Endothelial cell of umbilical vein (primary cell): ENCODE data around the gene GRK5. TPM values are rescaled to one million over a fixed set of nuclear protein-coding genes. Genes with fewer than 3 reads are reported as not detected.

ENCODE experiments used
- BruUV-seq: library from RNA; stranded (reverse); fragments of 400-500 nt; replicated peaks from 2 replicates; lab custom pipeline; 2021; lab: Mats Ljungman, UMichigan
- CTCF ChIA-PET: fragments of 300-600, 350-600 bp; sonication (Branson Sonifier 250); formaldehyde crosslinking; loops from one replicate; lab custom pipeline; 2021; ENCODE audit warnings: antibody characterized with exemption, inconsistent platforms; lab: Charles Lee
- POLR2A ChIA-PET: fragments of 300-600, 350-600 bp; sonication (Branson Sonifier 250); formaldehyde crosslinking; loops from one replicate; lab custom pipeline; 2021; ENCODE audit warnings: antibody characterized with exemption, inconsistent platforms; lab: Charles Lee
- DNase-seq: peaks from one replicate; pipeline ENCODE4 v3.0.0-alpha.2; 2011; ENCODE audit warnings: low read depth, low spot score
- FAIRE-seq: peaks from 2 replicates; lab custom pipeline; 2011; peaks lifted over from hg19 to GRCh38; lab: Jason Lieb, UNC
- H2AFZ ChIP-seq: 2 replicates; pipeline ENCODE4 v1.6.0; 2012; ENCODE audit warnings: low read depth, low read length, control low read depth, inconsistent platforms
- H3K27ac ChIP-seq: 2 replicates; pipeline ENCODE4 v1.5.1; 2011; ENCODE audit warnings: low read depth, mild to moderate bottlenecking, control low read depth, low read length, moderate library complexity; ENCODE audit not compliant: insufficient read depth
- H3K27me3 ChIP-seq, 2 experiments: 2 replicates each; pipeline versions ENCODE4 v1.6.0 to v1.6.1; 2011; ENCODE audit warnings: low read length in 2 of 2, mixed read lengths in 1 of 2; ENCODE audit not compliant: control insufficient read depth in 2 of 2, insufficient read depth in 2 of 2
- H3K36me3 ChIP-seq, 2 experiments: 2 replicates in 1 of 2; 3 replicates in 1 of 2; pipeline ENCODE4 v1.5.1; 2011; ENCODE audit warnings: low read length in 2 of 2, mild to moderate bottlenecking in 1 of 2, moderate library complexity in 1 of 2; ENCODE audit not compliant: control insufficient read depth in 2 of 2, insufficient read depth in 2 of 2; ENCODE audit errors: extremely low read depth in 1 of 2
- H3K4me1 ChIP-seq: 3 replicates; pipeline ENCODE4 v1.5.1; 2011; ENCODE audit warnings: mild to moderate bottlenecking, low read length; ENCODE audit not compliant: control insufficient read depth, insufficient read depth; ENCODE audit errors: extremely low read depth
- H3K4me2 ChIP-seq: 2 replicates; pipeline ENCODE4 v1.6.1; 2011; ENCODE audit warnings: low read length, control low read depth, mixed read lengths; ENCODE audit not compliant: insufficient read depth
- H3K4me3 ChIP-seq, 3 experiments: fragments of 200-600 bp in 1 of 3; sonication (generic), shearing (Covaris generic) in 1 of 3; replicated peaks in 1 of 3; 2 replicates each; pipeline ENCODE4 v1.5.1; 2011 to 2016; ENCODE audit warnings: control low read depth in 3 of 3, low read length in 3 of 3, mild to moderate bottlenecking in 2 of 3, inconsistent platforms in 1 of 3, low read depth in 1 of 3, moderate library complexity in 1 of 3; ENCODE audit not compliant: insufficient read depth in 1 of 3
- H3K79me2 ChIP-seq: 2 replicates; pipeline ENCODE4 v1.6.0; 2012; ENCODE audit warnings: low read length, inconsistent platforms; ENCODE audit not compliant: control insufficient read depth, insufficient read depth
- H3K9ac ChIP-seq: replicated peaks from 2 replicates; pipeline ENCODE3; 2011; ENCODE audit warnings: low read length, control low read depth; ENCODE audit not compliant: insufficient read depth; ENCODE audit errors: extremely low read depth
- H3K9me1 ChIP-seq: replicated peaks from 3 replicates; pipeline ENCODE4 v1.6.0; 2011; ENCODE audit warnings: mild to moderate bottlenecking, low read length; ENCODE audit not compliant: control insufficient read depth, insufficient read depth; ENCODE audit errors: extremely low read depth
- H3K9me3 ChIP-seq: replicated peaks from 2 replicates; pipeline ENCODE4 v1.5.1; 2012; ENCODE audit warnings: low read length, inconsistent platforms; ENCODE audit not compliant: control insufficient read depth, insufficient read depth
- H4K20me1 ChIP-seq: replicated peaks from 2 replicates; pipeline ENCODE3; 2011; ENCODE audit warnings: mild to moderate bottlenecking, low read length; ENCODE audit not compliant: control insufficient read depth, insufficient read depth; ENCODE audit errors: extremely low read depth
- CTCF ChIP-seq, 2 donors: IDR thresholded peaks; 1 replicate in 1 of 2; 2 replicates in 1 of 2; pipeline ENCODE4 v1.5.1; 2011; ENCODE audit warnings: low read length in 2 of 2, mild to moderate bottlenecking in 2 of 2, moderate library complexity in 2 of 2, control low read depth in 1 of 2, inconsistent platforms in 1 of 2, low read depth in 1 of 2; ENCODE audit not compliant: insufficient read depth in 1 of 2; ENCODE audit errors: extremely low read depth in 1 of 2
- EZH2 ChIP-seq: IDR thresholded peaks from 2 replicates; pipeline ENCODE4 v1.6.1; 2012; ENCODE audit warnings: borderline replicate concordance, low read depth, mild to moderate bottlenecking, moderate library complexity, low read length, inconsistent platforms; ENCODE audit not compliant: severe bottlenecking
- FOS ChIP-seq: IDR thresholded peaks from 2 replicates; pipeline ENCODE4 v1.6.1; 2011; ENCODE audit warnings: mild to moderate bottlenecking, low read length, moderate library complexity, borderline replicate concordance; ENCODE audit not compliant: insufficient read depth
- MAX ChIP-seq: IDR thresholded peaks from 2 replicates; pipeline ENCODE4 v1.6.1; 2011; ENCODE audit not compliant: insufficient read depth, insufficient read length
- MYC ChIP-seq: IDR thresholded peaks from one replicate; pipeline ENCODE4 v1.6.1; 2011; ENCODE audit warnings: mild to moderate bottlenecking, low read depth, low read length
- POLR2A ChIP-seq: IDR thresholded peaks from 2 replicates; pipeline ENCODE4 v1.6.1; 2012; ENCODE audit warnings: low read depth, mild to moderate bottlenecking, control low read depth, low read length
- POLR2AphosphoS5 ChIP-seq: IDR thresholded peaks from 2 replicates; pipeline ENCODE4 v1.6.1; 2012; ENCODE audit warnings: low read depth, mild to moderate bottlenecking, control low read depth, low read length, moderate library complexity; ENCODE audit not compliant: insufficient read depth
- dilution Hi-C: fragments of 300-500 bp; cut with MboI; formaldehyde crosslinking; loops from one replicate; pipeline ENCODE4 v1.15.0; 2019; ENCODE audit warnings: low sequenced_read_pairs; ENCODE audit not compliant: extremely low pct_ligation_motif_present
- intact Hi-C: fragments of 100-400 bp; cut with micrococcal nuclease; formaldehyde crosslinking; loops from one replicate; pipeline ENCODE4 v1.10.0; 2022
- polyA plus RNA-seq, 4 experiments: library from polyadenylated mRNA; depleted of rRNA in 3 of 4; stranded (reverse) in 3 of 4; unstranded in 1 of 4; fragments of >200 nt; gene quantifications; 2 replicates each; pipeline versions ENCODE4 v1.2.1 to v1.2.3, GENCODE V29; 2011 to 2012; ENCODE audit warnings: missing spikeins in 1 of 4
- total RNA-seq: library from RNA; stranded (reverse); gene quantifications from 2 replicates; pipeline ENCODE4 v1.2.3, GENCODE V29; 2021

GRK5 gene
- total and polyA plus RNA-seq, 2 donors (not counting 3 experiments of a cell fraction or from before 2014, with no cell fraction given): 13.1 to 29.5 TPM

GRCh38 chr10:119358152-119358512 is 150.8 kb downstream of the GRK5 start:
- no peak overlapping the region for H3K4me3 ChIP-seq
- CTCF ChIA-PET: no interaction called here
- H3K36me3 ChIP-seq: peaks cover 0 to 3% of the 10 kb centered on the region in 2 experiments
- FAIRE-seq (no peak), DNase-seq (no peak)
- H3K4me2 ChIP-seq: no peak overlapping the region
- no peaks in the 10 kb centered on the region for H3K9me3 ChIP-seq
- TF ChIP-seq CTCF (IDR thresholded peaks at IDR 0.05; ENCODE audit: extremely low read depth in 1 of 2, insufficient read depth in 1 of 2, low read depth in 1 of 2, low read length in 2 of 2): no peak
- TF ChIP-seq POLR2AphosphoS5: no peak
- TF ChIP-seq MAX: no peak
- TF ChIP-seq EZH2: no peak
- TF ChIP-seq FOS: no peak
- TF ChIP-seq POLR2A: no peak
- TF ChIP-seq MYC: no peak
- no peaks in the 10 kb centered on the region for H3K9me1 ChIP-seq
- no peaks in the 10 kb centered on the region for H3K27me3 ChIP-seq
- H3K9ac ChIP-seq: no peak overlapping the region
- no peaks in the 10 kb centered on the region for H3K4me1 ChIP-seq
- intact Hi-C loops: no loop called here
- H3K79me2 ChIP-seq: no peaks in the 10 kb centered on the region
- BruUV-seq: no TSS peak
- no peak overlapping the region for H2AFZ ChIP-seq
- no peaks in the 10 kb centered on the region for H4K20me1 ChIP-seq
- POLR2A ChIA-PET: no interaction called here
- dilution Hi-C loops: no loop called here
- H3K27ac ChIP-seq: no peak overlapping the region
